ENCODE measurements around the gene DMRT3.

Gene DMRT3, protein sequence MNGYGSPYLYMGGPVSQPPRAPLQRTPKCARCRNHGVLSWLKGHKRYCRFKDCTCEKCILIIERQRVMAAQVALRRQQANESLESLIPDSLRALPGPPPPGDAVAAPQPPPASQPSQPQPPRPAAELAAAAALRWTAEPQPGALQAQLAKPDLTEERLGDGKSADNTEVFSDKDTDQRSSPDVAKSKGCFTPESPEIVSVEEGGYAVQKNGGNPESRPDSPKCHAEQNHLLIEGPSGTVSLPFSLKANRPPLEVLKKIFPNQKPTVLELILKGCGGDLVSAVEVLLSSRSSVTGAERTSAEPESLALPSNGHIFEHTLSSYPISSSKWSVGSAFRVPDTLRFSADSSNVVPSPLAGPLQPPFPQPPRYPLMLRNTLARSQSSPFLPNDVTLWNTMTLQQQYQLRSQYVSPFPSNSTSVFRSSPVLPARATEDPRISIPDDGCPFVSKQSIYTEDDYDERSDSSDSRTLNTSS

DNA sequence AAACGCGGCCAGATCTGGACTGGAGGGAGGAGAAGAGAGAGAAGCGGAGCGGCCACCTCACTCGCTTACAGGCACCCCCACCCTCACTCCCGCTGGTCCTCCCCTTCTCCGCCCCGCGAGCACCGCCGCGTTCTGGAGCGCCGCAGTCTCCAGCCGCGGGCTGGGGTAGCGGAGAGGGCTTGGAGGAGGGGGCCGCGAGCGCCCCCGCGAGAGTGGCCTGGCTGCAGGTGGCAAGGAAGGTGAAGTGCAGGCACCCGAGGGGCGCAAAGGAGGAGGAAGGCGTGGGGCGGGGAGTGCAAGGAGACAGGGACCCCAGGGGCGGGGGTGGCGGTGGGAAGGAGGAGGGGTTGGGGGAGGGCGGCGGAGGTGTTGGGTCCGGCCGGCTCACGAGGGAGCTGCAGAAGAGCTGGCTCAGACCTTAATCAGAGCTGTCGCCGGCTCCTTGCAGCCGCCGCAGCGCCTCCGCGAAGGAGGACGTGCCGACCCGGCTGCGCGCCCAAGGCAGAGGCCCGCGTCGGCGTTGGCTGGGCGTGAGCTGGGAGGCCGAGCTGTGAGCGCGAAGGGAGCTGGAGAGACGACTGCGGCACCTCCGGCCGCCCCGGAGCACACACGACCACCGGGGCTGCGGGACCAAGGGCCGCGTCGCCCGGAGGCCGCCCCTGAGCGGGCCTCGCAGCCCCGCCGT is at the start of gene DMRT3:
Gene DMRT3 (plus strand): TSS at position 398 of the 685 bp plus-strand sequence. CDS start 347 bp downstream, outside the sequence.
- DNase-seq (ENCODE audit: insufficient read length, low spot score): no peak
- no peak for FAIRE-seq
- TF ChIP-seq POLR2A (IDR thresholded peaks at IDR 0.05; ENCODE audit: low read depth, low read length): no peak

DNA sequence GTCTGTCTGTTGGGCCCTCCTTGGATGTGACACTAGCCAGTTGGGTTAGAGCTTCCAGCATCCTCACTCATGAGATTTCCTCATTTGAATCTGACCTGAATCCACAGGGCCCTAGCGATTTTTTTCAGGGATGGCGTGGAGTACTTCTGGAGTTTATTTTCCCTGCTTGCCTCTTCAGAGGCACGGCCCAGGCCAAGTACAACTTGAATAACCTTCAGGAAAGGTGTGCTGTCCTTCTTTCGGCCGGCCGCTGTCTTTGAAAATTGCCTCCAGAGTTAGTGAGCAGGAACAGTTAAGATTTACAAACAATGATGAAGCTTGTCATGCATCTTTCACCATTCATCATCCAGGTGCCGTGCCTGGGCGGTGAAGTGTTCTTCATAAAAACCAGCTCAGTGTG is 49.5 kb upstream of the DMRT3 start:
- DNase-seq (ENCODE audit: insufficient read length, low spot score) (no peak), FAIRE-seq (no peak)
- no peak for TF ChIP-seq POLR2A (IDR thresholded peaks at IDR 0.05; ENCODE audit: low read depth, low read length)

- FAIRE-seq: no peak
- no peak for TF ChIP-seq POLR2A (IDR thresholded peaks at IDR 0.05; ENCODE audit: low read depth, low read length)
- peak; percentile 9 for DNase-seq (ENCODE audit: insufficient read length, low spot score)
Observed at GRCh38 chr9:928363-929042, 48.0 kb upstream of the DMRT3 start.

DNA sequence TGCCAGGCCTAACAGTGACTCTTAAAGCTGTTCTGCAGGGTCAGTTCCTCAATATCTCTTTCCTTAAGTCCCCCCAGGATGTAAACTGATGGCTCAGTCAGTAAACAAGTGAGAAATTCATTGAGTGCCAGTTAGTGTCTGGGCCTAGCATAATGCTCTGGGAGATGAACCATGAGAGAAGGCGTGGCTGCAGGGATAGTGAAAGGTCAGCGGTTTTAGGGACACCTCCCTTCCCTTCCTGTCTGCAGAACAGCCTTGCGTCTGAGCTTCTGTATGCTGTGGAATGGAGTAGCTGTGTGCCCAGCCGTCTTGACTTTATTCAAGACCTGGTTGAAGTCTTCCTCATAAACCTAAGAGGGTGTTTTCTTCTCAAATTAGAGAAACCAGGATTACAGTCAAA is 46.7 kb upstream of the DMRT3 start:
- no peak for TF ChIP-seq POLR2A (IDR thresholded peaks at IDR 0.05; ENCODE audit: low read depth, low read length)
- DNase-seq (ENCODE audit: insufficient read length, low spot score) (no peak), FAIRE-seq (no peak)

- no peak for TF ChIP-seq POLR2A (IDR thresholded peaks at IDR 0.05; ENCODE audit: low read depth, low read length)
- DNase-seq (ENCODE audit: insufficient read length, low spot score) (no peak), FAIRE-seq (no peak)
Observed at GRCh38 chr9:933356-933755, 43.1 kb upstream of the DMRT3 start.

GRCh38 chr9:935348-935965 is 41.0 kb upstream of the DMRT3 start:
- no peak for FAIRE-seq
- TF ChIP-seq POLR2A (IDR thresholded peaks at IDR 0.05; ENCODE audit: low read depth, low read length): no peak
- DNase-seq (ENCODE audit: insufficient read length, low spot score): no peak

DNA sequence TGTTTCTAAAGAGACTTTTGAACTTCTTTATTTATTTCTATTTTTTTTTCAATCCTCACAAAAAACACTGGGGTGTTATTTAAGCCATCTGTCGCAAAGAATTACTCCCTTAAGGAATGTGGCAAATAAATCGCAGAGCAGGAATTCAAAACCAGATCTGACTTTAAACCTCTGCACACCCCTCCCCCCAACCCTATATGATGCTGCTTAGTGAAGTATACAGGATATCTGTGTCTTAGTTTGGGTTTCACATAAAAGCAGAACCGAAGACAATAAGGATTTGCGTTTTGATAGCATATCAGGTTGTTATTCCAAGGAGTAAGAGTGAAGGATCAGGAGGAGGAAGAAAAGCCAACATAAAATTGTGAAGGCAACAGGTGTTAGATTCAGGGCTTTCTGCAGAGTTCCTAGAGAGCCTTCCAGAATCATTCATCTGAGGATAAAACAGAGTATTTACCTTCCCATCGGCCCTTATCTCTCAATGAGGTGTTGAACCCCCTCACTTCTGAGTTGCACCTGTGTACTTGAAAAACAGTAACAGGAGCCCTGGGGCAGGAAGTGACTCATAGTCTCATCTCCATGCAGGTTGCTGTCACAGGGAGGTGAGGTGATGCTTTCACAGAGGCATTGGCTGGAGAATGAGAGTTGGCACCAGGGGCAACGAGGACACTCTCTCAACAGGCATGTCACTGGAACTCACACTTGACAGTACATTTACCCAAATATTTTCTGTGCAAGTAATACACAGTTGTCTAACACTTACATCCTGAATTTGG is 33.5 kb upstream of the DMRT3 start:
- DNase-seq (ENCODE audit: insufficient read length, low spot score) (no peak), FAIRE-seq (no peak)

GRCh38 chr9:947985-948384 is 28.5 kb upstream of the DMRT3 start:
- DNase-seq (ENCODE audit: insufficient read length, low spot score): no peak
- no peak for FAIRE-seq
- TF ChIP-seq POLR2A (IDR thresholded peaks at IDR 0.05; ENCODE audit: low read depth, low read length): no peak

More for the DNA sequence above, 33.5 kb upstream of the DMRT3 start:
- TF ChIP-seq POLR2A (IDR thresholded peaks at IDR 0.05; ENCODE audit: low read depth, low read length): no peak

- FAIRE-seq: no peak
- DNase-seq (ENCODE audit: insufficient read length, low spot score): no peak
- no peak for TF ChIP-seq POLR2A (IDR thresholded peaks at IDR 0.05; ENCODE audit: low read depth, low read length)
Observed at GRCh38 chr9:948497-948896, 28.0 kb upstream of the DMRT3 start.

- FAIRE-seq (no peak), DNase-seq (ENCODE audit: insufficient read length, low spot score) (no peak)
- TF ChIP-seq POLR2A (IDR thresholded peaks at IDR 0.05; ENCODE audit: low read depth, low read length): no peak
Observed at GRCh38 chr9:950139-950538, 26.3 kb upstream of the DMRT3 start.

DNA sequence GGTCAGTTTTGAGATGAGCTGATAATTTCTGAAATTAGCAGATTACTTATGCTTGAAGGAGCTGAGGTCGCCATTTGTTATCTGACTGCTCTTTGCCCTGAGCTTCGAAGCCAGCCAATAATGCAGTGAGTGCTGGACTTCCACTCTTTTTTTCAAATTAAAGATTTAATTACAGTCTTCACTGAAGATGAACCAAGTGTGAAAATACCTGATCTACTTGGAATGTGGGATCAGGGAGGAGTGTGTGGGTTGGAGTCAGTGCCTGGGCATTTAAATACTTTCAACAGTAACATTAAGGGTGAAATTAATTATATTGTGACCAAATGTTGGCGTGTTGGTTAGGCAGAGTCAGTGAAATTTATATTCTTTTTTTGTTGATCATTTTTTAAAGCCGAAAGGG is 23.9 kb upstream of the DMRT3 start:
- FAIRE-seq (no peak), DNase-seq (ENCODE audit: insufficient read length, low spot score) (no peak)
- no peak for TF ChIP-seq POLR2A (IDR thresholded peaks at IDR 0.05; ENCODE audit: low read depth, low read length)

DNA sequence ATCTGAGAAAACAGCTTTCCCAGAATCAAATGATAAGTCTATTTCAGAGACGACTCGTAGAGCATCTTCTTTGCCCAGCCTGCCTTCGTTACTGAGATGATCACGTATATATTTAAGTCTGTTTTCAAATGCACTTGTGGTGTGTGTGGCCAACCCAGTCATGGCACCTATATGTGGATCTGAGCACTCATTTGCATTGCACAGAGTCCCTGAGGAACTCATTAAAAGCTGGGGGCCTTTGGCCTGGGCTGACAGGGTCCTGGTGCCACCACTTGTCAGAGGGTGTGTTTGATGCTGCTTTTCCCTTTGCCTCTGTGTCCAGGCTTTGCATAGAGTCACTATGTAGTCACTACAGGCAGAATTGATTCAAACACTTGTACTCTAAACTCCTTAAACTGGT is 17.4 kb upstream of the DMRT3 start:
- no peak for TF ChIP-seq POLR2A (IDR thresholded peaks at IDR 0.05; ENCODE audit: low read depth, low read length)
- DNase-seq (ENCODE audit: insufficient read length, low spot score): no peak
- FAIRE-seq: no peak

DNA sequence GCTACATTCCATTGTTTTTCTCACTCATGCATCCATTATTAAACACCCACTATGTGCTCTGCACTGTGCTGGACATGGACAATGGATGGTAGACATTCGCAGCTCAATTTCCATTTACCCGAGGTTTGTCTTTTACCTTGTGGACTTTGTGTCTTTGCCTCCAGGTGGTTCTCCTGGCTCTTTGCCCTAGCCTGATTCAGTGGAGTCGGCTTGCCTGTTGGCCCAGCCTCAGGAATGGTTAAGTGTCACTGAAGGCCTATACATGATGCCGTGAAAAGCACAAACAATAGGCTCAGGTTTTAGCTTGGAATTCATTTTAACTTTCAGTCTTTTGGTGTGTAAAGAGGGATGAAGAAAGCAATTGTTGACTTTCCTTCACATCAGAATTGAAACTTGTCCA is 16.5 kb upstream of the DMRT3 start:
- no peak for DNase-seq (ENCODE audit: insufficient read length, low spot score)
- FAIRE-seq: no peak
- TF ChIP-seq POLR2A (IDR thresholded peaks at IDR 0.05; ENCODE audit: low read depth, low read length): no peak

Data from H54 (cell line).